Measurements from ENCODE around the gene PCNA. TPM values are rescaled to one million over a fixed set of nuclear protein-coding genes. Genes with fewer than 3 reads are reported as not detected.

The PCNA gene
- total and polyA plus RNA-seq, 9 of the 15 experiments (the other 6 are each of a cell fraction or from before 2014, with no cell fraction given): 213 to 390 (median 291) TPM

DNA sequence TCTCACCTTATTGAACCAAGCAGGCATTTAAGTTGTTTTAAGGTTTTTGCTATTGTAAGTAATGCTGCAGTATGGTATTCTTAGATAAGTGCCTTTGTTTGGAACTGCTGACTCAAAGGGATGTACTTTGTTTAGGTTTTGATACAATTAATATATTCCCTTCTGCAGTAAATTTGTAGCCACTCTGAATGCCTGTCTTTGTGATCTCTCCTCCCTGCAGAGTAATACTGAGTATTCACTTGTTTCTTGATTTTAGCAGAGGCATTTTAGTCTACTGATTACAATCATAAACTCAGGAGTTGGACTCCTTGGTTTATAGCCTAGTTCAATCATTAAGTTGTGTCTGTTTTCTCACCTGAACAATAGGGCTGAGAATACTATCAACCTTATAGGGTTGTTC, 20.4 kb upstream of the PCNA start:
- no peak overlapping the region for H3K27ac ChIP-seq (ENCODE audit: extremely low read depth, low read depth, low read length)
- no peaks in the 10 kb centered on the region for H3K9me3 ChIP-seq (replicated peaks; ENCODE audit: control insufficient read depth, insufficient read depth, low read depth, low read length)
- intact Hi-C loops (cut with micrococcal nuclease): no loop called here
- CTCF ChIA-PET (ENCODE audit: low intra/inter-chr PET ratio): no interaction called here
- no peaks in the 10 kb centered on the region; a peak in 1 of 5 replicates for H3K4me1 ChIP-seq (replicated peaks in 1 of 2; ENCODE audit: control insufficient read depth in 2 of 2, insufficient read depth in 2 of 2, low read length in 2 of 2)
- H3K36me3 ChIP-seq (ENCODE audit: control insufficient read depth, insufficient read depth, low read length): no peaks in the 10 kb centered on the region
- DNase-seq (ENCODE audit: extremely low read depth in 1 of 4, low spot score in 3 of 4) (no peak), ATAC-seq (no peak), FAIRE-seq (no peak)
- no peak overlapping the region for H3K4me2 ChIP-seq (ENCODE audit: insufficient read depth, low read length)
- H3K9me1 ChIP-seq (ENCODE audit: control insufficient read depth, insufficient read depth, low read length): no peaks in the 10 kb centered on the region
- POLR2A ChIA-PET: no interaction called here
- no peak overlapping the region for H3K9ac ChIP-seq (ENCODE audit: insufficient read depth in 1 of 2, low read depth in 2 of 2, low read length in 2 of 2)
- no peaks in the 10 kb centered on the region for H3K27me3 ChIP-seq (ENCODE audit: control insufficient read depth in 2 of 2, insufficient read depth in 2 of 2, low read length in 2 of 2)
- in situ Hi-C loops (cut with MboI): no loop called here
- H3K4me3 ChIP-seq: no peak overlapping the region
- H3K79me2 ChIP-seq (ENCODE audit: control insufficient read depth, insufficient read depth, low read length): peaks cover 15% of the 10 kb centered on the region; the same call in 1 of the 3 replicates
- no peaks in the 10 kb centered on the region for H4K20me1 ChIP-seq (replicated peaks; ENCODE audit: control insufficient read depth, insufficient read depth, low read length)
- BruUV-seq (replicated peaks): no TSS peak
- H2AFZ ChIP-seq (ENCODE audit: low read depth, low read length): no peak overlapping the region
- TF ChIP-seq HNRNPLL (IDR thresholded peaks at IDR 0.05; ENCODE audit: low read depth, low read length, poor library complexity, severe bottlenecking) (no peak), CBX1 (IDR thresholded peaks at IDR 0.05; ENCODE audit: low read depth) (no peak), ZNF24 (IDR thresholded peaks at IDR 0.05) (no peak), ZNF764 (CRISPR knock-in tag; IDR thresholded peaks at IDR 0.05; ENCODE audit: low read depth) (no peak), LARP7 (IDR thresholded peaks at IDR 0.05) (no peak)
- TF ChIP-seq, protein P1, sequence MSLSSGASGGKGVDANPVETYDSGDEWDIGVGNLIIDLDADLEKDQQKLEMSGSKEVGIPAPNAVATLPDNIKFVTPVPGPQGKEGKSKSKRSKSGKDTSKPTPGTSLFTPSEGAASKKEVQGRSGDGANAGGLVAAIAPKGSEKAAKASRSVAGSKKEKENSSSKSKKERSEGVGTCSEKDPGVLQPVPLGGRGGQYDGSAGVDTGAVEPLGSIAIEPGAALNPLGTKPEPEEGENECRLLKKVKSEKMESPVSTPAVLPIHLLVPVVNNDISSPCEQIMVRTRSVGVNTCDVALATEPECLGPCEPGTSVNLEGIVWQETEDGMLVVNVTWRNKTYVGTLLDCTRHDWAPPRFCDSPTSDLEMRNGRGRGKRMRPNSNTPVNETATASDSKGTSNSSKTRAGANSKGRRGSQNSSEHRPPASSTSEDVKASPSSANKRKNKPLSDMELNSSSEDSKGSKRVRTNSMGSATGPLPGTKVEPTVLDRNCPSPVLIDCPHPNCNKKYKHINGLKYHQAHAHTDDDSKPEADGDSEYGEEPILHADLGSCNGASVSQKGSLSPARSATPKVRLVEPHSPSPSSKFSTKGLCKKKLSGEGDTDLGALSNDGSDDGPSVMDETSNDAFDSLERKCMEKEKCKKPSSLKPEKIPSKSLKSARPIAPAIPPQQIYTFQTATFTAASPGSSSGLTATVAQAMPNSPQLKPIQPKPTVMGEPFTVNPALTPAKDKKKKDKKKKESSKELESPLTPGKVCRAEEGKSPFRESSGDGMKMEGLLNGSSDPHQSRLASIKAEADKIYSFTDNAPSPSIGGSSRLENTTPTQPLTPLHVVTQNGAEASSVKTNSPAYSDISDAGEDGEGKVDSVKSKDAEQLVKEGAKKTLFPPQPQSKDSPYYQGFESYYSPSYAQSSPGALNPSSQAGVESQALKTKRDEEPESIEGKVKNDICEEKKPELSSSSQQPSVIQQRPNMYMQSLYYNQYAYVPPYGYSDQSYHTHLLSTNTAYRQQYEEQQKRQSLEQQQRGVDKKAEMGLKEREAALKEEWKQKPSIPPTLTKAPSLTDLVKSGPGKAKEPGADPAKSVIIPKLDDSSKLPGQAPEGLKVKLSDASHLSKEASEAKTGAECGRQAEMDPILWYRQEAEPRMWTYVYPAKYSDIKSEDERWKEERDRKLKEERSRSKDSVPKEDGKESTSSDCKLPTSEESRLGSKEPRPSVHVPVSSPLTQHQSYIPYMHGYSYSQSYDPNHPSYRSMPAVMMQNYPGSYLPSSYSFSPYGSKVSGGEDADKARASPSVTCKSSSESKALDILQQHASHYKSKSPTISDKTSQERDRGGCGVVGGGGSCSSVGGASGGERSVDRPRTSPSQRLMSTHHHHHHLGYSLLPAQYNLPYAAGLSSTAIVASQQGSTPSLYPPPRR (CRISPR knock-in tag; IDR thresholded peaks at IDR 0.05; ENCODE audit: borderline replicate concordance): no peak
- TF ChIP-seq, protein P2, sequence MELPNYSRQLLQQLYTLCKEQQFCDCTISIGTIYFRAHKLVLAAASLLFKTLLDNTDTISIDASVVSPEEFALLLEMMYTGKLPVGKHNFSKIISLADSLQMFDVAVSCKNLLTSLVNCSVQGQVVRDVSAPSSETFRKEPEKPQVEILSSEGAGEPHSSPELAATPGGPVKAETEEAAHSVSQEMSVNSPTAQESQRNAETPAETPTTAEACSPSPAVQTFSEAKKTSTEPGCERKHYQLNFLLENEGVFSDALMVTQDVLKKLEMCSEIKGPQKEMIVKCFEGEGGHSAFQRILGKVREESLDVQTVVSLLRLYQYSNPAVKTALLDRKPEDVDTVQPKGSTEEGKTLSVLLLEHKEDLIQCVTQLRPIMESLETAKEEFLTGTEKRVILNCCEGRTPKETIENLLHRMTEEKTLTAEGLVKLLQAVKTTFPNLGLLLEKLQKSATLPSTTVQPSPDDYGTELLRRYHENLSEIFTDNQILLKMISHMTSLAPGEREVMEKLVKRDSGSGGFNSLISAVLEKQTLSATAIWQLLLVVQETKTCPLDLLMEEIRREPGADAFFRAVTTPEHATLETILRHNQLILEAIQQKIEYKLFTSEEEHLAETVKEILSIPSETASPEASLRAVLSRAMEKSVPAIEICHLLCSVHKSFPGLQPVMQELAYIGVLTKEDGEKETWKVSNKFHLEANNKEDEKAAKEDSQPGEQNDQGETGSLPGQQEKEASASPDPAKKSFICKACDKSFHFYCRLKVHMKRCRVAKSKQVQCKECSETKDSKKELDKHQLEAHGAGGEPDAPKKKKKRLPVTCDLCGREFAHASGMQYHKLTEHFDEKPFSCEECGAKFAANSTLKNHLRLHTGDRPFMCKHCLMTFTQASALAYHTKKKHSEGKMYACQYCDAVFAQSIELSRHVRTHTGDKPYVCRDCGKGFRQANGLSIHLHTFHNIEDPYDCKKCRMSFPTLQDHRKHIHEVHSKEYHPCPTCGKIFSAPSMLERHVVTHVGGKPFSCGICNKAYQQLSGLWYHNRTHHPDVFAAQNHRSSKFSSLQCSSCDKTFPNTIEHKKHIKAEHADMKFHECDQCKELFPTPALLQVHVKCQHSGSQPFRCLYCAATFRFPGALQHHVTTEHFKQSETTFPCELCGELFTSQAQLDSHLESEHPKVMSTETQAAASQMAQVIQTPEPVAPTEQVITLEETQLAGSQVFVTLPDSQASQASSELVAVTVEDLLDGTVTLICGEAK (IDR thresholded peaks at IDR 0.05): no peak
- TF ChIP-seq, protein P2 (CRISPR knock-in tag; IDR thresholded peaks at IDR 0.05): no peak
- TF ChIP-seq, protein P3, sequence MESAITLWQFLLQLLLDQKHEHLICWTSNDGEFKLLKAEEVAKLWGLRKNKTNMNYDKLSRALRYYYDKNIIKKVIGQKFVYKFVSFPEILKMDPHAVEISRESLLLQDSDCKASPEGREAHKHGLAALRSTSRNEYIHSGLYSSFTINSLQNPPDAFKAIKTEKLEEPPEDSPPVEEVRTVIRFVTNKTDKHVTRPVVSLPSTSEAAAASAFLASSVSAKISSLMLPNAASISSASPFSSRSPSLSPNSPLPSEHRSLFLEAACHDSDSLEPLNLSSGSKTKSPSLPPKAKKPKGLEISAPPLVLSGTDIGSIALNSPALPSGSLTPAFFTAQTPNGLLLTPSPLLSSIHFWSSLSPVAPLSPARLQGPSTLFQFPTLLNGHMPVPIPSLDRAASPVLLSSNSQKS (CRISPR knock-in tag; IDR thresholded peaks at IDR 0.05): no peak

Data from K562 (cell line).